Breast epithelium (tissue), 3 donors: ENCODE results near the gene STXBP6.

Experiments used
- CTCF ChIP-seq, 3 donors: fragments of 450-650 bp; IDR thresholded peaks; one replicate each; pipeline ENCODE4 v1.5.1; 2016 to 2017; ENCODE audit warnings: antibody characterized with exemption in 3 of 3, mild to moderate bottlenecking in 3 of 3, moderate library complexity in 3 of 3
- POLR2A ChIP-seq: fragments of 450-650 bp; IDR thresholded peaks from one replicate; pipeline ENCODE4 v1.6.1; 2016; ENCODE audit warnings: antibody characterized with exemption, mild to moderate bottlenecking, moderate library complexity

GRCh38 chr14:25089496-25089895, 39.5 kb upstream of the STXBP6 start:
- TF ChIP-seq POLR2A, result no peak
- no peak for TF ChIP-seq CTCF (IDR thresholded peaks at IDR 0.05)
